Uterus (tissue), 4 donors: ENCODE data around the gene CSNK1E. TPM values are rescaled to one million over a fixed set of nuclear protein-coding genes. Genes with fewer than 3 reads are reported as not detected.
"Not testable (repeated sequence)": the region's sequence is repeated elsewhere in the genome, so short reads cannot be mapped to it uniquely, and the experiment has no call there.

Experiments
- DNase-seq, 2 donors: peaks; one replicate each; pipeline ENCODE4 v3.0.0-alpha.2; 2019 to 2020
- H3K27ac ChIP-seq, 2 donors: fragments of 200-600 bp; sonication (generic); 1 replicate in 1 of 2; 2 replicates in 1 of 2; pipeline ENCODE4 v1.5.1; 2016 to 2018
- H3K27me3 ChIP-seq, 2 donors: fragments of 200-600 bp; sonication (generic); one replicate each; pipeline ENCODE4 v1.5.1; 2018 to 2019; ENCODE audit warnings: control low read depth in 1 of 2
- H3K36me3 ChIP-seq, 2 donors: fragments of 200-600 bp; sonication (generic); one replicate each; pipeline ENCODE4 v1.5.1; 2019; ENCODE audit warnings: control low read depth in 1 of 2
- H3K4me1 ChIP-seq, 2 donors: fragments of 200-600 bp; sonication (generic); one replicate each; pipeline ENCODE4 v1.5.1; 2018 to 2019; ENCODE audit warnings: control low read depth in 1 of 2
- H3K4me3 ChIP-seq, 2 donors: fragments of 200-600 bp; sonication (generic); 1 replicate in 1 of 2; 2 replicates in 1 of 2; pipeline ENCODE4 v1.5.1; 2018 to 2019; ENCODE audit warnings: mild to moderate bottlenecking in 1 of 2
- H3K9me3 ChIP-seq, 2 donors: fragments of 200-600 bp; sonication (generic); one replicate each; pipeline ENCODE4 v1.5.1; 2019; ENCODE audit warnings: control low read depth in 1 of 2
- CTCF ChIP-seq, 4 experiments: fragments of 200-600 bp in 2 of 4; fragments of 450-650 bp in 2 of 4; sonication (generic) in 2 of 4; IDR thresholded peaks; one replicate each; pipeline ENCODE4 v1.5.1; 2016 to 2019; ENCODE audit warnings: antibody characterized with exemption in 4 of 4, mild to moderate bottlenecking in 2 of 4, moderate library complexity in 1 of 4
- POLR2A ChIP-seq, 2 donors: fragments of 450-650 bp; IDR thresholded peaks; one replicate each; pipeline ENCODE4 v1.6.1; 2016; ENCODE audit warnings: antibody characterized with exemption in 2 of 2, mild to moderate bottlenecking in 1 of 2, moderate library complexity in 1 of 2
- intact Hi-C: fragments of 100-400 bp; cut with DNase I; formaldehyde crosslinking; loops from one replicate; pipeline ENCODE4 v1.15.1; 2023; ENCODE audit warnings: low total_unique reads
- total RNA-seq, 4 donors: library from RNA; depleted of rRNA in 3 of 4; stranded (reverse); fragments of >200 nt in 3 of 4; gene quantifications; one replicate each; pipeline versions ENCODE4 v1.1.0 to v1.2.4, GENCODE V29; 2014 to 2023
- donor health status: DM: yes; HTN: yes; CAD: no.

The CSNK1E gene
- 100 to 1,000 TPM in 2 of 4 donors, 10 to 100 TPM in 2; 22.1 to 171 (median 100) TPM for total RNA-seq

DNA sequence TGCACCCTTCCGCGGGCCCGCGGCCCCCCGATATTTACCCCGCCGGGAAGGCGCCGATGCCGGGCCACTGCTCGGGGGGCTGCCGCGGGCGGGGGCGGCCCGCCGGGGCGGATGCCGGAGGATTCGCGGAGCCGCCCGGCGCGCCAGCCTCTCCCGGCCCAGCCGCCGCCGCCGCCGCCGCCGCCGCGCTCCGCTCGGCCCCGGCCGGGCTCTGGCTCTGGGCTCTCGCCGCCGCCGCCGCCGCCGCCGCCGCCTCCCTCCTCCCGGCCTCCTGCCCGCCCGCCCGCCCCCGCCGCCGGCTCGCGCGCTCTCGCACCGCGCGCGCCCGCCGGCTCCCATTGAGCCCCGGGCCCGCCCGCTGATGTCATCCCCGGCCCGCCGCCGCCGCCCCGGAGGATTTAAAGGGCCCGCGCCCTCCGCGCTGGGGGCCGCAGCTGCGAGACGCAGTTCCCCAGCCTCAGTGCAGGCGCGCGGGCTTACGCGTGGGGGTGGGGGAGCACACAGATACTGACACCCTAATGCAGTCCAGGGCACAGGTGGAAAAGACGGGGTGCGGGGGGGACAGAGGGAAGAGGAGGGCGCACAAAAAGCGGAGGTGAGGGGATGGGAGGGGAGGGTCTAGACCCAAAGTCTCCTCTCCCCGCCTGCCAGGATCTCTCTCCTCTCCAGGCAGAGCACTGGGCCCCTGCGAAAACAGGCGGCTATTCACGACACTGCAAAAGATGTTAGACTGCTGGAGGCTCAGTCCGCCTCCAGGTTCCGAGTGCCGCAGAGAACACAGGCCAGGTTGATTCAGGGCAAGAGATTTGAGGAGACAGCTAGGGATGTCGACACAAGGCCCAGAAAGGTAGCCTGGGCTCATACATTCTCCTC lies at the start of gene CSNK1E:
Gene CSNK1E (minus strand): TSS at position 312 of the 873 bp plus-strand sequence. CDS start 3,276 bp downstream, outside the sequence.
- H3K27me3 ChIP-seq = no peaks in the 10 kb centered on the region
- H3K4me3 ChIP-seq = peak within 1 kb of the TSS; percentile 71 to 73
- no peaks in the 10 kb centered on the region for H3K9me3 ChIP-seq
- H3K4me1 ChIP-seq = peaks cover 0 to 14% of the 10 kb centered on the region in 2 donors
- peak within 1 kb of the TSS; percentile 98 to 99 for H3K27ac ChIP-seq
- peak in 1 of 4 experiments; percentile 9 for TF ChIP-seq CTCF (IDR thresholded peaks at IDR 0.05)
- TF ChIP-seq POLR2A (IDR thresholded peaks at IDR 0.05) = peak in 1 of 2 donors; percentile 58
- intact Hi-C loops = no loop called here
- peak; percentile 83 to 85 for DNase-seq
- H3K36me3 ChIP-seq = no peaks in the 10 kb centered on the region

DNA sequence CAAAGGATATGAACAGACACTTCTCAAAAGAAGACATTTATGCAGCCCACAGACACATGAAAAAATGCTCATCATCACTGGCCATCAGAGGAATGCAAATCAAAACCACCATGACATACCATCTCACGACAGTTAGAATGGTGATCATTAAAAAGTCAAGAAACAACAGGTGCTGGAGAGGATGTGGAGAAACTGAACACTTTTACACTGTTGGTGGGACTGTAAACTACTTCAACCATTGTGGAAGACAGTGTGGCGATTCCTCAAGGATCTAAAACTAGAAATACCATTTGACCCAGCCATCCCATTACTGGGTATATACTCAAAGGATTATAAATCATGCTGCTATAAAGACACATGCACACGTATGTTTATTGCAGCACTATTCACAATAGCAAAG lies 48.6 kb upstream of the CSNK1E start:
- H3K9me3 ChIP-seq, H3K4me1 ChIP-seq, H3K27ac ChIP-seq, H3K27me3 ChIP-seq, H3K4me3 ChIP-seq, H3K36me3 ChIP-seq, intact Hi-C loops, DNase-seq: not testable (repeated sequence)

DNA sequence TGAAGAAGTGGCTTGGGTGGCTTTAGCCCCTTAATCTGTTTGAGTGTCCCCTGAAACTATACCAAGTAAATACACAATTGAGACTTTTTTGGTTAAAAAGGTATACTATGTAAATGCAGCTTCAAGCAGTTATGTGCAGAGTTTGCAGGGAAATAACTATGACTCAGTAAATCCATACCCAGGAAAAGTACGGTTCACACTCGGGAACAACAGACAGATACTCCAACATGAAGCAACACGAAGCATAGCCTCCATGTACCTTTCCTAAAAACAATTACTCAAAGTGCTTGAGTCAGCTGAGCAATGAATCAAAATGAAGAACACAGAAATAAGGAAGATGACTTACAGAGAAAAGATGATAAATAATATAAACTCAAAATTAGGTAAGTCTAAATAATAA lies 47.9 kb upstream of the CSNK1E start:
- DNase-seq, H3K27me3 ChIP-seq, intact Hi-C loops, H3K27ac ChIP-seq, H3K9me3 ChIP-seq, H3K36me3 ChIP-seq, H3K4me3 ChIP-seq, H3K4me1 ChIP-seq: not testable (repeated sequence)

DNA sequence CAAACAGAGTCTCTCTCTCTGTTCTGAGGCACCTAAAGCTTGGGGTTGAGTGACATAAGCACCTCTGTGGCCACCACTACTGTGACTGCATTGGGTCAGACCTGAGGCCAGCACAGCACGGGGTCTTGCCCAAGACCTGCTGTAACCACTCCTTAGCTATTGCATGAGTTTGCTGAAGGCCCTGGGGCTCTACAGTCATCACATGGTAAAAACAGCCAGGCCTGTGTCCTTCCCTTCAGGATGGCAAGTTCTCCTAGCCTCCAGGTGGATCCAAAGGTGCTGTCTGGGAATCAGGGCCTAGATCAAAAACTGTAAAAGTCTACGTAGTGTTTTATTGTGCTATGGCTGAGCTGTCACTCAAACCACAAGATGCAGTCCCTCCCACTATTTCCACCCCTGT lies 43.3 kb upstream of the CSNK1E start:
- H3K27me3 ChIP-seq, H3K36me3 ChIP-seq, DNase-seq, intact Hi-C loops, H3K4me3 ChIP-seq, H3K4me1 ChIP-seq, H3K9me3 ChIP-seq, H3K27ac ChIP-seq: not testable (repeated sequence)

DNA sequence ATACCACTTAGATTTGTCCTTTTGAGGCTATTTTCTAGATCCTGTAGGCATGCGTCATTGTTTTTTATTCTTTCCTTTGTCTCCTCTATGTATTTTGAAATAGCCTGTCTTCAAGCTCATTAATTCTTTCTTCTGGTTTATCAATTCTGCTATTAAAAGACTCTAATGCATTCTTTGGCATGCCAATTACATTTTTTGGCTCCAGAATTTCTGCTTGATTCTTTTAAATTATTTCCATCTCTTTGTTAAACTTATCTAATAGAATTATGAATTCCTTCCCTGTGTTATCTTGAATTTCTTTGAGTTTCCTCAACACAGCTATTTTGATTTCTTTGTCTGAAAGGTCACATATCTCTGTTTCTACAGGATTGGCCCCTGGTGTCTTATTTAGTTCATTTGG lies 42.6 kb upstream of the CSNK1E start:
- DNase-seq, intact Hi-C loops: not testable (repeated sequence)

DNA sequence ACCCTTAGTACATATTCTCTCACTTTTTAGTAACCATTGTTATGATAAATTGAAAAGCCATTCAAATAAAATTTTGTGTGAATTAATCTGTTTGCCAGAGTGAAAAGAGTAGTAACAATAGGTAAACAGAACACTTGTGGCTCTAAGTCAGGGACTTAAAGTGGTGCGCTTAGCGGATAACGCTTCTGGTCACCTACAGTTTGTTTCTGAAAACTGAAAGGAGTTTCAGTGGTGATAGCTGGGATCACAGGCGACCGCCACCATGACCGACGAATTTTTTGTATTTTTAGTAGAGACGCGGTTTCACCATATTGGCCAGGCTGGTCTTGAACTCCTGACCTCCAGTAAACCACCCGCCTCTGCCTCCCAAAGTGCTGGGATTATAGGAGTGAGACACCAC lies 40.7 kb upstream of the CSNK1E start:
- intact Hi-C loops, DNase-seq, H3K4me3 ChIP-seq: not testable (repeated sequence)

More for the DNA sequence above, 42.6 kb upstream of the CSNK1E start:
- not testable (repeated sequence) for H3K27ac ChIP-seq, H3K36me3 ChIP-seq, H3K4me1 ChIP-seq, H3K9me3 ChIP-seq, H3K4me3 ChIP-seq, H3K27me3 ChIP-seq

DNA sequence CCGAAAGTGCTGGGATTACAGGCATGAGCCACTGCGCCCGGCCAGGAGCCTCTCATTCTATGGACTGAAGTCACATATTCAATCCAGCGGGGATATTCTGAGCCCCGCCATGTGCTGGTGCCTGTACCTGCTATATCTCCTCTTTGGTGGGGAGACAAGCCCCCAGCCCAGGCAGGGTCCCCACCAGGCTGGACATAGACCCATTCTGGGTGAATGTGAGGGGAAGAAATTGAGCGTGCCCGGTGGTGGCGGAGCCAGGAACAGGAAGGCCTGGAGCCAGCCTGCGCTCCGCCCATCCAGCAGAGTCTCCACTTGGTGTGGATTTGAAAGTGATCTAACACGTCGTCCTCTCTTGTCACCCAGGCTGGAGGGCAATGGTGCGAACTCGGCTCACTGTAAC lies 38.0 kb upstream of the CSNK1E start:
- no peak for DNase-seq
- H3K9me3 ChIP-seq = no peaks in the 10 kb centered on the region
- H3K27me3 ChIP-seq = no peaks in the 10 kb centered on the region
- no peak overlapping the region for H3K4me3 ChIP-seq
- TF ChIP-seq POLR2A (IDR thresholded peaks at IDR 0.05) = no peak
- intact Hi-C loops = no loop called here
- H3K36me3 ChIP-seq = no peaks in the 10 kb centered on the region
- H3K4me1 ChIP-seq = no peaks in the 10 kb centered on the region
- H3K27ac ChIP-seq = no peak overlapping the region

More for the DNA sequence above, 40.7 kb upstream of the CSNK1E start:
- H3K9me3 ChIP-seq, H3K27ac ChIP-seq, H3K4me1 ChIP-seq, H3K27me3 ChIP-seq, H3K36me3 ChIP-seq: not testable (repeated sequence)

DNA sequence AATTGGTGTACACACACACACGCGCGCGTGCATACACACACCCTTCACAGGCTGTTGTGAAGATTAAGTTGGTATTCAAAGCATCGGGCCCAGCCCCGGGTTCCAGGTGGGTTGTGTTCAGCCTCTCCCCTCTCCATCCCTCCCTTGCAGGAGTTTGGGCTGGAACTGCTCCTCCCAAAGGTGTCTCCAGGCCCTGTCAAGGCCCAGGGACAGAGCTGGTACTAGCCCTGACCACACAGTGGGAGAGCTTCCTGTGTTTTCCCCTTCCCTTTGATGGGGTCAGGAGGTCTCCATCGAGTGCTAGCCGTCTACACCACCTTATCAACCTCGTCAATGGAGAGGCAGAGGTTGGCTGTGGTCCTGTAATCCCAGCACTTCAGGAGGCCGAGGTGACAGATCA lies 36.5 kb upstream of the CSNK1E start:
- DNase-seq = no peak
- Histone ChIP-seq H3K9me3 (no peaks in the 10 kb centered on the region), H3K27me3 (no peaks in the 10 kb centered on the region), H3K27ac (peak overlapping the region in 1 of 2 donors; percentile 46), H3K36me3 (no peaks in the 10 kb centered on the region), H3K4me1 (no peaks in the 10 kb centered on the region), H3K4me3 (no peak overlapping the region)
- intact Hi-C loops = no loop called here
- TF ChIP-seq CTCF (IDR thresholded peaks at IDR 0.05) (no peak), POLR2A (IDR thresholded peaks at IDR 0.05) (no peak)
